SK-N-SH treated with all-trans-retinoic acid at 6 μM for 48 hours (cell line): ENCODE data around the gene GUK1.
"Not testable (repeated sequence)": the region's sequence is repeated elsewhere in the genome, so short reads cannot be mapped to it uniquely, and the experiment has no call there.

Experiments
- ATAC-seq: fragments of 200-7000 bp; cut with Tn5 transposase; 3 replicates; pipeline ENCODE4 v1.9.1; 2020; ENCODE audit warnings: mild to moderate bottlenecking, moderate library complexity
- ARNTL ChIP-seq: fragments of 450-650 bp; formaldehyde crosslinking; IDR thresholded peaks from 2 replicates; pipeline ENCODE4 v1.5.0; 2020; ENCODE audit warnings: low read depth, mild to moderate bottlenecking, moderate library complexity, borderline replicate concordance
- BACH2 ChIP-seq: fragments of 250-450 bp; sonication (Bioruptor Pico); IDR thresholded peaks from 2 replicates; pipeline ENCODE4 v1.9.0; 2021; ENCODE audit warnings: mild to moderate bottlenecking, borderline replicate concordance
- CREB5 ChIP-seq: fragments of 250-450 bp; sonication (Bioruptor Pico); IDR thresholded peaks from 2 replicates; pipeline ENCODE4 v1.5.1; 2020; ENCODE audit warnings: low read depth, mild to moderate bottlenecking, moderate library complexity
- CSDC2 ChIP-seq: fragments of 250-450 bp; sonication (Bioruptor Pico); IDR thresholded peaks from 2 replicates; pipeline ENCODE4 v1.5.0; 2020; ENCODE audit warnings: mild to moderate bottlenecking, moderate library complexity
- CSRNP3 ChIP-seq: fragments of 250-450 bp; sonication (Bioruptor Pico); IDR thresholded peaks from 2 replicates; pipeline ENCODE4 v1.5.1; 2021; ENCODE audit warnings: mild to moderate bottlenecking, moderate library complexity
- ESRRG ChIP-seq: fragments of 250-450 bp; sonication (Bioruptor Pico); IDR thresholded peaks from 2 replicates; pipeline ENCODE4 v1.6.1; 2021; ENCODE audit warnings: mild to moderate bottlenecking
- GLIS3 ChIP-seq: fragments of 250-450 bp; sonication (Bioruptor Pico); IDR thresholded peaks from 2 replicates; pipeline ENCODE4 v1.5.0; 2020; ENCODE audit warnings: mild to moderate bottlenecking, moderate library complexity
- ISL1 ChIP-seq: fragments of 250-450 bp; sonication (Bioruptor Pico); IDR thresholded peaks from 2 replicates; pipeline ENCODE4 v2.1.2; 2022; ENCODE audit warnings: mild to moderate bottlenecking, moderate library complexity
- OSR1 ChIP-seq: fragments of 250-450 bp; sonication (Bioruptor Pico); IDR thresholded peaks from 2 replicates; pipeline ENCODE4 v1.8.0; 2022; ENCODE audit warnings: moderate library complexity, mild to moderate bottlenecking, inconsistent platforms
- PATZ1 ChIP-seq: fragments of 250-450 bp; sonication (Bioruptor Pico); IDR thresholded peaks from 2 replicates; pipeline ENCODE4 v1.8.0; 2020; ENCODE audit warnings: mild to moderate bottlenecking, moderate library complexity, borderline replicate concordance
- POU6F1 ChIP-seq: fragments of 250-450 bp; sonication (Bioruptor Pico); IDR thresholded peaks from 2 replicates; pipeline ENCODE4 v1.8.0; 2021; ENCODE audit warnings: low read depth, mild to moderate bottlenecking, moderate library complexity, borderline replicate concordance
- PPARA ChIP-seq: fragments of 250-450 bp; sonication (Bioruptor Pico); IDR thresholded peaks from 2 replicates; pipeline ENCODE4 v1.5.0; 2020; ENCODE audit warnings: mild to moderate bottlenecking, borderline replicate concordance
- RARB ChIP-seq: fragments of 250-450 bp; sonication (Bioruptor Pico); IDR thresholded peaks from 2 replicates; pipeline ENCODE4 v1.8.0; 2021; ENCODE audit warnings: mild to moderate bottlenecking, moderate library complexity
- SNAI2 ChIP-seq: fragments of 250-450 bp; sonication (Bioruptor Pico); IDR thresholded peaks from 2 replicates; pipeline ENCODE4 v1.5.0; 2020; ENCODE audit warnings: mild to moderate bottlenecking, moderate library complexity
- TCF4 ChIP-seq: fragments of 250-450 bp; sonication (Bioruptor Pico); IDR thresholded peaks from 2 replicates; pipeline ENCODE4 v1.8.0; 2021; ENCODE audit warnings: mild to moderate bottlenecking, moderate library complexity, borderline replicate concordance
- TOX ChIP-seq: fragments of 250-450 bp; sonication (Bioruptor Pico); IDR thresholded peaks from 2 replicates; pipeline ENCODE4 v1.8.0; 2021; ENCODE audit warnings: mild to moderate bottlenecking, moderate library complexity, borderline replicate concordance
- TSHZ2 ChIP-seq: fragments of 250-450 bp; sonication (Bioruptor Pico); IDR thresholded peaks from 2 replicates; pipeline ENCODE4 v1.5.0; 2020; ENCODE audit warnings: mild to moderate bottlenecking, moderate library complexity
- ZC3H10 ChIP-seq: fragments of 250-450 bp; sonication (Bioruptor Pico); IDR thresholded peaks from 2 replicates; pipeline ENCODE4 v1.5.1; 2021; ENCODE audit warnings: mild to moderate bottlenecking, moderate library complexity
- ZFP30 ChIP-seq: fragments of 450-650 bp; formaldehyde crosslinking; IDR thresholded peaks from 2 replicates; pipeline ENCODE4 v1.5.0; 2022; ENCODE audit warnings: mild to moderate bottlenecking, moderate library complexity
- ZNF565 ChIP-seq: fragments of 450-650 bp; formaldehyde crosslinking; conservative IDR thresholded peaks from 2 replicates; pipeline ENCODE4 v1.5.0; 2020; ENCODE audit warnings: low read depth, mild to moderate bottlenecking, moderate library complexity
- ZNF8 ChIP-seq: fragments of 450-650 bp; formaldehyde crosslinking; IDR thresholded peaks from 2 replicates; pipeline ENCODE4 v1.5.0; 2020; ENCODE audit warnings: mild to moderate bottlenecking, moderate library complexity

Gene GUK1

GRCh38 chr1:228184152-228184551, 44.1 kb downstream of the GUK1 start:
- ATAC-seq, result no peak
- TF ChIP-seq ESRRG (no peak), ISL1 (CRISPR knock-in tag) (no peak), ZFP30 (CRISPR knock-in tag) (no peak), BACH2 (CRISPR knock-in tag) (no peak), CSDC2 (CRISPR knock-in tag) (no peak), TOX (CRISPR knock-in tag) (no peak)

GRCh38 chr1:228185641-228185965, 45.5 kb downstream of the GUK1 start:
- no peak for TF ChIP-seq CSRNP3 (CRISPR knock-in tag)
- TF ChIP-seq CREB5 (CRISPR knock-in tag), result no peak
- TF ChIP-seq ZC3H10 (CRISPR knock-in tag), result no peak
- TF ChIP-seq ZNF565 (CRISPR knock-in tag), result no peak
- no peak for TF ChIP-seq POU6F1 (CRISPR knock-in tag)
- no peak for TF ChIP-seq PPARA
- no peak for TF ChIP-seq PATZ1 (CRISPR knock-in tag)
- no peak for TF ChIP-seq SNAI2
- TF ChIP-seq CSDC2 (CRISPR knock-in tag), result no peak
- no peak for TF ChIP-seq ZFP30 (CRISPR knock-in tag)
- TF ChIP-seq ZNF8 (CRISPR knock-in tag), result no peak
- no peak for TF ChIP-seq TOX (CRISPR knock-in tag)
- TF ChIP-seq TCF4 (CRISPR knock-in tag), result no peak
- TF ChIP-seq TSHZ2 (CRISPR knock-in tag), result no peak
- no peak for TF ChIP-seq ARNTL (CRISPR knock-in tag)
- no peak for ATAC-seq

- ATAC-seq, result not testable (repeated sequence)
Observed at GRCh38 chr1:228188249-228188648, 48.2 kb downstream of the GUK1 start.

- no peak for ATAC-seq
- no peak for TF ChIP-seq GLIS3 (CRISPR knock-in tag)
- TF ChIP-seq CREB5 (CRISPR knock-in tag), result no peak
- no peak for TF ChIP-seq TOX (CRISPR knock-in tag)
- no peak for TF ChIP-seq RARB
- no peak for TF ChIP-seq ARNTL (CRISPR knock-in tag)
- no peak for TF ChIP-seq ZFP30 (CRISPR knock-in tag)
- no peak for TF ChIP-seq ZNF565 (CRISPR knock-in tag)
- no peak for TF ChIP-seq TSHZ2 (CRISPR knock-in tag)
- no peak for TF ChIP-seq ISL1 (CRISPR knock-in tag)
- no peak for TF ChIP-seq PATZ1 (CRISPR knock-in tag)
- TF ChIP-seq OSR1, result no peak
- TF ChIP-seq TCF4 (CRISPR knock-in tag), result no peak
Observed at GRCh38 chr1:228190182-228190581, 50.1 kb downstream of the GUK1 start.
